T-cell (primary cell): ENCODE data around the gene SMPD2. TPM values are rescaled to one million over a fixed set of nuclear protein-coding genes. Genes with fewer than 3 reads are reported as not detected.
A peak's percentile ranks its signal among the peaks of the same experiment; 100 is the strongest.

ENCODE experiments used
- ATAC-seq, 4 experiments: fragments of 200-7000 bp in 3 of 4; fragments of 150-1000 bp in 1 of 4; cut with Tn5 transposase; replicated peaks in 1 of 4; 1 replicate in 3 of 4; 2 replicates in 1 of 4; pipeline ENCODE4 v1.10.0; 2021; ENCODE audit warnings: moderate library complexity in 3 of 4, mild to moderate bottlenecking in 2 of 4, moderate number of reproducible peaks in 1 of 4
- CTCF ChIA-PET, 2 donors: fragments of 300-600 bp; sonication (Branson Sonifier 250); formaldehyde crosslinking; loops; one replicate each; lab custom pipeline; 2022; ENCODE audit warnings: antibody characterized with exemption in 2 of 2; lab: Charles Lee
- POLR2A ChIA-PET, 2 donors: fragments of 300-600 bp; sonication (Branson Sonifier 250); formaldehyde crosslinking; loops; one replicate each; lab custom pipeline; 2022; ENCODE audit warnings: antibody characterized with exemption in 2 of 2; lab: Charles Lee
- DNase-seq, 35 experiments: peaks; one replicate each; pipeline versions ENCODE4 v3.0.0 to v3.0.0-alpha.2; 2013 to 2023
- H3K27ac ChIP-seq: one replicate; pipeline ENCODE4 v1.5.1; 2013; ENCODE audit warnings: low read length
- H3K27me3 ChIP-seq, 2 experiments: replicated peaks in 1 of 2; 1 replicate in 1 of 2; 2 replicates in 1 of 2; pipeline versions ENCODE4 v1.6.1 to v1.7.0; 2013; ENCODE audit warnings: low read length in 1 of 2, mixed read lengths in 1 of 2; ENCODE audit not compliant: control insufficient read depth in 2 of 2, insufficient read depth in 2 of 2; ENCODE audit errors: extremely low read depth in 1 of 2
- H3K36me3 ChIP-seq, 2 donors: 1 replicate in 1 of 2; 2 replicates in 1 of 2; pipeline versions ENCODE4 v1.6.1 to v1.7.0; 2013; ENCODE audit warnings: low read length in 1 of 2; ENCODE audit not compliant: control insufficient read depth in 2 of 2, insufficient read depth in 1 of 2; ENCODE audit errors: extremely low read depth in 1 of 2
- H3K4me1 ChIP-seq, 2 experiments: 1 replicate in 1 of 2; 2 replicates in 1 of 2; pipeline versions ENCODE4 v1.6.1 to v1.7.0; 2013; ENCODE audit warnings: low read length in 2 of 2, mixed read lengths in 1 of 2; ENCODE audit not compliant: insufficient read depth in 2 of 2, control insufficient read depth in 1 of 2; ENCODE audit errors: extremely low read depth in 1 of 2
- H3K4me3 ChIP-seq, 2 donors: 1 replicate in 1 of 2; 2 replicates in 1 of 2; pipeline versions ENCODE4 v1.5.1 to v1.7.0; 2013; ENCODE audit warnings: mild to moderate bottlenecking in 2 of 2, low read length in 1 of 2, moderate library complexity in 1 of 2; ENCODE audit not compliant: control insufficient read depth in 1 of 2; ENCODE audit errors: extremely low read depth in 1 of 2
- H3K9me3 ChIP-seq: 2 replicates; pipeline ENCODE4 v1.7.0; 2013
- H3K27ac Mint-ChIP-seq, 2 donors: one replicate each; pipeline ENCODE4 v1.8.0; 2020 to 2021; ENCODE audit warnings: mild to moderate bottlenecking in 2 of 2, mixed read lengths in 2 of 2
- H3K27me3 Mint-ChIP-seq, 2 donors: one replicate each; pipeline ENCODE4 v1.8.0; 2021 to 2022; ENCODE audit warnings: mixed read lengths in 2 of 2
- H3K36me3 Mint-ChIP-seq: one replicate; pipeline ENCODE4 v1.8.0; 2021; ENCODE audit warnings: mixed read lengths
- H3K4me1 Mint-ChIP-seq, 3 donors: one replicate each; pipeline ENCODE4 v1.8.0; 2020 to 2022; ENCODE audit warnings: mixed read lengths in 3 of 3, mild to moderate bottlenecking in 1 of 3
- H3K4me3 Mint-ChIP-seq, 3 donors: one replicate each; pipeline ENCODE4 v1.8.0; 2020 to 2022; ENCODE audit warnings: mild to moderate bottlenecking in 3 of 3, mixed read lengths in 3 of 3, moderate library complexity in 3 of 3
- H3K9me3 Mint-ChIP-seq, 3 donors: one replicate each; pipeline ENCODE4 v1.8.0; 2020 to 2022; ENCODE audit warnings: mixed read lengths in 3 of 3
- WGBS: methylation state at CpG from one replicate; pipeline ENCODE4 v1.1.5; 2013; ENCODE audit warnings: missing lambda C conversion rate; ENCODE audit not compliant: insufficient coverage; 5-methylcytosine and 5-hydroxymethylcytosine counted together
- total RNA-seq, 35 experiments: library from RNA in 6 of 35; stranded (reverse) in 6 of 35; fragments of 120-200 nt in 1 of 35; gene quantifications; one replicate each; pipeline versions ENCODE4 v1.2.1 to v1.2.4 and lab custom pipeline; 2013 to 2026

Gene SMPD2
- total RNA-seq, 5 donors from 2014 or later (not counting 1 experiment from before 2014, with no cell fraction given), result 21.1 to 36.7 (median 23.7) TPM

GRCh38 chr6:109491207-109491938 is 50.8 kb downstream of the SMPD2 start:
- H3K9me3 ChIP-seq, result no peaks in the 10 kb centered on the region
- H3K9me3 Mint-ChIP-seq, result no peaks in the 10 kb centered on the region
- H3K4me1 ChIP-seq, result peaks cover 15% of the 10 kb centered on the region in 2 experiments
- POLR2A ChIA-PET, result interaction anchor here in 1 of 2 donors (0.8 to 1.3 kb wide), 2 partner anchors 25 to 51 kb away, joined by 3 to 4 read pairs; partner anchors contain the start of genes PPIL6 and SMPD2
- WGBS, result 0% methylated on average over 1 of the region's 5 CpGs
- no peaks in the 10 kb centered on the region for H3K27me3 Mint-ChIP-seq
- H3K27ac ChIP-seq, result peak overlapping the region; percentile 69
- ATAC-seq (peak; percentile 97 to 99 (median 99)), DNase-seq (peak in 17 of 35 experiments; percentile 4 to 56 (median 18))
- H3K4me1 Mint-ChIP-seq, result peaks cover 17 to 25% (median 19%) of the 10 kb centered on the region in 3 donors
- H3K27ac Mint-ChIP-seq, result peak overlapping the region; percentile 87 to 92
- no peaks in the 10 kb centered on the region for H3K27me3 ChIP-seq
- peak overlapping the region in 1 of 3 donors; percentile 18 for H3K4me3 Mint-ChIP-seq
- CTCF ChIA-PET, result interaction anchor here (0.7 to 1.4 kb wide), 9 partner anchors 8 to 548 kb away, joined by 3 to 20 read pairs (median 4); partner anchors contain the start of genes MICAL1 (in 1 of the 2) and ZBTB24 (in 1 of the 2)
- H3K4me3 ChIP-seq, result no peak overlapping the region
- no peaks in the 10 kb centered on the region for H3K36me3 Mint-ChIP-seq
- H3K36me3 ChIP-seq, result no peaks in the 10 kb centered on the region

Other genes starting within 250 kb of the SMPD2 start
- 100 to 1,000 TPM; 194 to 212 (median 201) TPM for gene CD164, start 58.3 kb upstream of the SMPD2 start, total RNA-seq
- gene PPIL6, start 96 bp upstream of the SMPD2 start, total RNA-seq, result 1 to 10 TPM in 1 of 5 donors, under 1 TPM in 4; 0.07 to 1.5 (median 0.38) TPM
- gene MICAL1, start 15.0 kb downstream of the SMPD2 start, total RNA-seq, result 100 to 1,000 TPM in 1 of 5 donors, 10 to 100 TPM in 4; 81.9 to 108 (median 89.5) TPM
- gene ZBTB24, start 42.5 kb downstream of the SMPD2 start, total RNA-seq, result 10 to 100 TPM; 14.1 to 21.2 (median 19.5) TPM